ENCODE results near the gene VPS39.

- TF ChIP-seq GATA2 (IDR thresholded peaks at IDR 0.05; ENCODE audit: low read depth, low read length), result no peak
- no peak for TF ChIP-seq GATA3 (IDR thresholded peaks at IDR 0.05; ENCODE audit: low read depth, low read length)
Observed at GRCh38 chr15:42152921-42153698, 55.0 kb downstream of the VPS39 start.
